Peyer's patch (tissue), 4 donors: ENCODE data around the gene TCF12. TPM values are rescaled to one million over a fixed set of nuclear protein-coding genes. Genes with fewer than 3 reads are reported as not detected.

Experiments used
- DNase-seq, 3 donors: peaks; one replicate each; pipeline ENCODE4 v3.0.0-alpha.2; 2017 to 2019
- H3K27ac ChIP-seq, 4 donors: fragments of 200-600 bp; sonication (generic); one replicate each; pipeline ENCODE4 v1.5.1; 2016 to 2019
- H3K27me3 ChIP-seq, 2 donors: fragments of 200-600 bp; sonication (generic); one replicate each; pipeline ENCODE4 v1.5.1; 2019
- H3K36me3 ChIP-seq, 3 donors: fragments of 200-600 bp; sonication (generic); one replicate each; pipeline ENCODE4 v1.5.1; 2016 to 2019
- H3K4me1 ChIP-seq, 4 donors: fragments of 200-600 bp; sonication (generic); one replicate each; pipeline ENCODE4 v1.5.1; 2016 to 2019
- H3K4me3 ChIP-seq, 4 donors: fragments of 200-600 bp; sonication (generic); 1 replicate in 3 of 4; 2 replicates in 1 of 4; pipeline ENCODE4 v1.5.1; 2016 to 2019; ENCODE audit warnings: mild to moderate bottlenecking in 1 of 4
- H3K9me3 ChIP-seq, 4 donors: fragments of 200-600 bp; sonication (generic); one replicate each; pipeline ENCODE4 v1.5.1; 2016 to 2019; ENCODE audit warnings: mild to moderate bottlenecking in 1 of 4
- POLR2A ChIP-seq, 2 donors: fragments of 450-650 bp; IDR thresholded peaks; one replicate each; pipeline ENCODE4 v1.5.1; 2017; ENCODE audit warnings: antibody characterized with exemption in 2 of 2, mild to moderate bottlenecking in 2 of 2, moderate library complexity in 2 of 2
- total RNA-seq, 4 donors: library from RNA; depleted of rRNA; stranded (reverse); fragments of >200 nt; gene quantifications; one replicate each; pipeline ENCODE4 v1.1.0, GENCODE V29; 2016
- TF ChIP-seq, protein P1 (sequence below), 6 experiments: fragments of 450-650 bp in 4 of 6; fragments of 200-600 bp in 2 of 6; sonication (generic) in 1 of 6; IDR thresholded peaks; one replicate each; pipeline ENCODE4 v1.5.1; 2017 to 2019; ENCODE audit warnings: antibody characterized with exemption in 6 of 6, mild to moderate bottlenecking in 3 of 6, moderate library complexity in 1 of 6

Gene TCF12
- total RNA-seq, 4 donors from 2014 or later = 98.4 to 815 (median 215) TPM

DNA sequence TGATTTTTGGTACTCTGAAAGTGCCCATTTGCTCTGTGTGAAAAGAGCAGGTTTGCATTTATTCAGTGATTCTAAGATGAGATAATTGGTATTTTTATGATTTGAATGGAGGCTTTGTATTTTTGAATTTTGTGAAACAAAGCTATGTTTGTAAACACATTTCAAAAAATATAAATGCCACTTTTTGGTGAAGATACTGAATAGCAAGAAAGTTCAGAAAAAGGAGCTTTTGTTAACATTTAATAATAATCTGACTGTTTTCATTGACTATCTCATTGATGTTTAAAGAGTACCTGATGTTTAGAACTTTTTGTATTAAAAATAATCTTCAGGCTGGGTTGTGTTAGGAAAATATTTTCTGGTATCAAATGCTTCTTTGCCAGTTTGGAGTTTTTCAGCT, 23.7 kb downstream of the TCF12 start:
- H3K27ac ChIP-seq = no peak overlapping the region
- no peaks in the 10 kb centered on the region for H3K4me1 ChIP-seq
- no peaks in the 10 kb centered on the region for H3K27me3 ChIP-seq
- H3K4me3 ChIP-seq = no peak overlapping the region
- TF ChIP-seq, protein P1, sequence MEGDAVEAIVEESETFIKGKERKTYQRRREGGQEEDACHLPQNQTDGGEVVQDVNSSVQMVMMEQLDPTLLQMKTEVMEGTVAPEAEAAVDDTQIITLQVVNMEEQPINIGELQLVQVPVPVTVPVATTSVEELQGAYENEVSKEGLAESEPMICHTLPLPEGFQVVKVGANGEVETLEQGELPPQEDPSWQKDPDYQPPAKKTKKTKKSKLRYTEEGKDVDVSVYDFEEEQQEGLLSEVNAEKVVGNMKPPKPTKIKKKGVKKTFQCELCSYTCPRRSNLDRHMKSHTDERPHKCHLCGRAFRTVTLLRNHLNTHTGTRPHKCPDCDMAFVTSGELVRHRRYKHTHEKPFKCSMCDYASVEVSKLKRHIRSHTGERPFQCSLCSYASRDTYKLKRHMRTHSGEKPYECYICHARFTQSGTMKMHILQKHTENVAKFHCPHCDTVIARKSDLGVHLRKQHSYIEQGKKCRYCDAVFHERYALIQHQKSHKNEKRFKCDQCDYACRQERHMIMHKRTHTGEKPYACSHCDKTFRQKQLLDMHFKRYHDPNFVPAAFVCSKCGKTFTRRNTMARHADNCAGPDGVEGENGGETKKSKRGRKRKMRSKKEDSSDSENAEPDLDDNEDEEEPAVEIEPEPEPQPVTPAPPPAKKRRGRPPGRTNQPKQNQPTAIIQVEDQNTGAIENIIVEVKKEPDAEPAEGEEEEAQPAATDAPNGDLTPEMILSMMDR (IDR thresholded peaks at IDR 0.05) = no peak
- TF ChIP-seq POLR2A (IDR thresholded peaks at IDR 0.05) = no peak
- DNase-seq = no peak
- H3K36me3 ChIP-seq = no peaks in the 10 kb centered on the region
- no peaks in the 10 kb centered on the region for H3K9me3 ChIP-seq

DNA sequence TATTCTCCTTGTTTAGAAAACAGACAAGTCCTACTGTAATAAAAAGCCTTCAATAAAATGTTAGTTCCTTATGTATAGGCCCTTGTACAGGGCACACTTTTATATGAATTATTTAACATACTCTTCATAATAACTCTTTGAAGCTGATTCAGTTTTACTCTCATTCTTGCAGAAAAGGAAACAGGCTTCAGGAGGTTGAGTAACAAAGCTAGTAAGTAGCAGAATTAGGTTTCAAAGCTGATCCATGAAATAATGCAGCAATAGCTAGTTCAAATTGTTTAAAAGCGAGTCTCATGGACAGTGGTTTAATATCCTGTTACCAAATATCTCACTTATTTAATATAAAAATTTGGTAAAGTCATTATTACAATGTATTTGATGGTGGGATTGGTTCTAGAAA, 25.0 kb downstream of the TCF12 start:
- TF ChIP-seq, protein P1 (IDR thresholded peaks at IDR 0.05) = no peak
- TF ChIP-seq POLR2A (IDR thresholded peaks at IDR 0.05) = no peak
- Histone ChIP-seq H3K27me3 (no peaks in the 10 kb centered on the region), H3K4me1 (no peaks in the 10 kb centered on the region), H3K9me3 (no peaks in the 10 kb centered on the region), H3K4me3 (no peak overlapping the region), H3K27ac (no peak overlapping the region), H3K36me3 (no peaks in the 10 kb centered on the region)
- no peak for DNase-seq

DNA sequence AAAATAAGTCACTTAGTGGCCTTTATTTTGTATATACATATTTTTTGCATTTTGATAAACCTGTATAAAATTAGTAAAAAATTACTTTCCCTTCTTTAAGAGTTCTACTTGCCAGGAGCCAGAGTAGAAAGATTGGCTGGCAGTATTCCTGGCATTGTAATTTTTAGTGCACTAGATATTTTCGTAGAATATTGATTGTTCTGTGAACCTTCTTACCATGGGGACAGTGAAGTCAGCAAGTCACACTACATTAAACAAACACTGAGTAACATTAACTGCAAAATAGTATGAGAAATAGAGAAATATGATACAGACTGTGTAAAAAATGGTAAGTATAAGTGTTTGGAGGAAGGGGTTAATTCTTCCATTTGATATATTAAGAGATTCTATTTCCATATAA, 26.0 kb downstream of the TCF12 start:
- no peak for DNase-seq
- TF ChIP-seq, protein P1 (IDR thresholded peaks at IDR 0.05) = no peak
- TF ChIP-seq POLR2A (IDR thresholded peaks at IDR 0.05) = no peak
- no peak overlapping the region for H3K4me3 ChIP-seq
- no peaks in the 10 kb centered on the region for H3K4me1 ChIP-seq
- no peaks in the 10 kb centered on the region for H3K36me3 ChIP-seq
- H3K27me3 ChIP-seq = no peaks in the 10 kb centered on the region
- no peak overlapping the region for H3K27ac ChIP-seq
- H3K9me3 ChIP-seq = no peaks in the 10 kb centered on the region

DNA sequence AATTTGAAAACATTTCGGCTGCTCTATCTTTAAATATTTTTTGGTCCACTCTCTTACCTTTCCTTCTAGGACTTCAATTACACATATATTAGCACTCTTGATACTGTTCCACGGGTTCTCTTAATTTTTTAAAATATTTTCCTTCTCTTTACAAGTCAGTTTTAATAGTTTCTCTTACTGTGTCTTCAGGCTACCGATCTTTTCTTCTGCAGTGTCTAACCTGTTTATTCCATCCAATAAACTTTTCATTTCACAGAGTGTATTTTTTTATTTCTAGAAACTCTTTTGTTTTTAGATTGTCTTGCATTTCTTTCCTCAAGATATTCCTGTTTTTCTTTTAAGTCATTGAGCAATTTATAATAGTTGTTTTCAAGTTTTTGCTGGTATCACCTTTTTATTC, 27.7 kb downstream of the TCF12 start:
- Histone ChIP-seq H3K9me3 (no peaks in the 10 kb centered on the region), H3K27ac (no peak overlapping the region), H3K27me3 (no peaks in the 10 kb centered on the region), H3K4me3 (no peak overlapping the region), H3K4me1 (no peaks in the 10 kb centered on the region), H3K36me3 (no peaks in the 10 kb centered on the region)
- DNase-seq = no peak
- TF ChIP-seq, protein P1 (IDR thresholded peaks at IDR 0.05) = no peak

DNA sequence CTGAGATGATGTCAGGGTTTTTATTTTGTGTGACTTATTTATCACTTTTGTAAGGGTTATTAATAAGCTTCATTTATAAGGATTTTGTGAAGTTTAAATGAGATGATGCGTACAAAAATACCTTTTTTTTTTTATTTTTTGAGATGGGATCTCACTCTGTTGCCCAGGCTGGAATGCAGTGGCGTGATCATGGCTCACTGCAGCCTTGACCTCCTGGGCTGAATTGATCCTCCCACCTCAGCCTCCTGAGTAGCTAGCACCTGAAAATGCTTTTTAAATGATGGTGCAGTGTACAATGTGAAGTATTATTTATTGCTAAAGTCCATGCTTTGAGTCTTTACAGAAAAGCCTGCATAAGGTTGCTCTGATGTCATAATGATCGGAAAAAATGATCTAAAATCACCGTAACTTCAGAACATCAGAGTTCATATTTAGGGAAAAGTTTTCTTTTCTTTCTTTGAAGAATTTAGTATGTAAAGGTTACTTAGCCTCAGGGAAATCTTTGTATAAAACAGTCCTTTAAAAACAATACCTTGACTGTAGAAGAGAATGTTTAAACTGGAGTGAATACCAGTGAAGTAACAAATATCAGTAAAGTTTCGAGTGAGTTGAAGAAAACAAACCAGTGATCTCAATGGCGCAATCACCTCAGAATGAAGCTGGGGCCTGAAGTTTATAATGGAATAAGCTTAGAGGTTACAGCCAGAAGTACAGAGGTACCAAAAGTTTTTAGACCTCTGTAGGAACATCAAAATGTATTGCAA, 29.7 kb downstream of the TCF12 start:
- Histone ChIP-seq H3K9me3 (no peaks in the 10 kb centered on the region), H3K27ac (no peak overlapping the region), H3K36me3 (no peaks in the 10 kb centered on the region), H3K27me3 (no peaks in the 10 kb centered on the region), H3K4me3 (no peak overlapping the region), H3K4me1 (no peaks in the 10 kb centered on the region)
- DNase-seq = no peak
- no peak for TF ChIP-seq POLR2A (IDR thresholded peaks at IDR 0.05)
- TF ChIP-seq, protein P1 (IDR thresholded peaks at IDR 0.05) = no peak

DNA sequence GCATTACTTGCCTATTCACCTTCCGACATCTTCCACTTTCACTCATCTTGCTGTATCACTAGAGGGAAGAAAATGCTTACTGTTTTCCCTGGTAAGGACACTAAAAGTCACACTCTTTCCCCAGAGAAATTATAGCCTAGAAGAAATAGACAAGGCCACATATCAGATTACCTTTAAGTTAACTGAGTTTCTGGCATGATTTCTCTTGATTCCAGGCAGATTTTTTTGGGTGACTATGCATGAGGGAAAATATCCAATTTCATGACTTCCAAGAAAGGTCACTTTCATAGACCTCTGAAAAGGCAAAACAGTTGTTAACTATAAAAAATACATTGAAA, 30.3 kb downstream of the TCF12 start:
- no peaks in the 10 kb centered on the region for H3K9me3 ChIP-seq
- no peaks in the 10 kb centered on the region for H3K36me3 ChIP-seq
- DNase-seq = no peak
- TF ChIP-seq POLR2A (IDR thresholded peaks at IDR 0.05) = no peak
- TF ChIP-seq, protein P1 (IDR thresholded peaks at IDR 0.05) = no peak
- no peaks in the 10 kb centered on the region for H3K4me1 ChIP-seq
- no peak overlapping the region for H3K27ac ChIP-seq
- no peak overlapping the region for H3K4me3 ChIP-seq
- H3K27me3 ChIP-seq = no peaks in the 10 kb centered on the region
